Suppressor macrophage (primary cell): ENCODE data around the gene UBN2.
A peak's percentile ranks its signal among the peaks of the same experiment; 100 is the strongest.
"Not testable (repeated sequence)": the region's sequence is repeated elsewhere in the genome, so short reads cannot be mapped to it uniquely, and the experiment has no call there.

Source experiments
- DNase-seq, 4 experiments: peaks; one replicate each; pipeline ENCODE4 v3.0.0-alpha.2; 2020 to 2022

The UBN2 gene

GRCh38 chr7:139299296-139299695 lies 68.3 kb downstream of the UBN2 start:
- DNase-seq = no peak

DNA sequence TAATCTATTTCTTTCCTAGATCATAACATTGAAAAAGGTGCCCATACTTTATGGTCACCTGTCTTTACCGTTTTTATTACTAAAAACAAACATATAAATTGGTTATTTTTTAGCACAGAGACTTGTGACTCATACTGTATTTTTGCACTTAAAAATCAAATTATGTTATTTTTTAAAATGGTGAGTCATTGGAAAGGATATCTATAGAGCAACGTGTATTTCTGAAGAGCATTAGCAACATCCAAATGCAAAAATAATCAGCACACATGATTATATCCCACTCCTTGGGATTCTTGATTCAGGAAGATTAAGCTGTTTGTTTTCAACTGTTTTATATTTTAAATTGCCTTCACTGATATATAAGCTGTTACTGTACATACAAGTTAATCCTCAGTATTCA lies 69.4 kb downstream of the UBN2 start:
- no peak for DNase-seq

DNA sequence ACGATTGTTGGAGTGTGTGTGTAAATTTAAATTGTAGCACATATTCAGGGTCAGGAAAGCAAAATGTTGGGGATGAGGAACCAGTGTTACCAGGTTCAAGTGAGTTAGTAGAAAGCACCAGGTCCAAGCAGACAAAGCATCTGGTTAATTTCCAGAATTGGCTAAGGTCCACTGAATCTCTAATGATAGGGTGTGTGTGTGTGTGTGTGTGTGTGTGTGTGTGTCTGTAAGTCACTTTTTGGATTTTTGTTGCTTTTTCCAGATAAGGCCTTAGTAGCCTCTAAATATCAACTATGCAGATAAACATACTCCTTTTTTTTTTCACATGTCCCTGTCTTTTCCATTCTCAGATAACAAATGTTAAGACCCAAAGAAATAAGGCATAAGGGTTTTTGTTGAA lies 73.5 kb downstream of the UBN2 start:
- no peak for DNase-seq

GRCh38 chr7:139317939-139318505 lies 87.0 kb downstream of the UBN2 start:
- no peak for DNase-seq

DNA sequence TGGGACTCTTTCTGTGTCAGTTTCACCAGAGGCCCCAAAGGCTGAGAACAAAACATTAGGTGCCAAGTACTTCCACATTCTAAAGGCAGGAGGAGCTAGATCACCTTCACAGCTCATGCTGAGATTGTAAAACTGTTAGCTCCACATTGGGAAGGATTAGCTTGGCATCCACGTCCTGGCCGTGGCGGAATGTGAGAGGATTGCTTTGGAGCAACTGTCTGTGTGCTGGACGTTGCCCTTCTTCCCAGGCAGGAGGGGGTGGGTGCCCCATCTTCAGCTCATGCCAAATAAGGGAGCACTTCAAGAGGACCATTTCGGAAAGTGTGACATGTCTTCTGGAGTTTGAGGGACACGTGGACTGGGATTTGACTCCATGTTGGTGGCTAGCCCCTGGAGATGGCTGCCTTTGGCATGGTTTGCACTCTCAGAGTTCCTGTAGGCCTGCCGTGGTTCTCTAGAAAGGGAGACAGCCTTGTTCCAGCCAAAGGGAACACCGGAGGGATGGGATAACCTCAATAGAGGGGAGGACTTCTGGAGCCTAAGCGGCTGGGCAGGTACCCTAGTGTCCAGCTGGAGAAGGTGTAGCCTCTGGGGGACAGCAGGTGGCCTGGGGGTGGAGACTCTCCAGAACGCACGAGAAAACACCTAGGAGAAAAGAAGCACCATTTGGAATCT lies 90.2 kb downstream of the UBN2 start:
- DNase-seq = peak in 2 of 4 experiments; percentile 14 to 23

GRCh38 chr7:139324709-139325108 lies 93.7 kb downstream of the UBN2 start:
- not testable (repeated sequence) for DNase-seq

GRCh38 chr7:139328375-139328774 lies 97.3 kb downstream of the UBN2 start:
- no peak for DNase-seq

DNA sequence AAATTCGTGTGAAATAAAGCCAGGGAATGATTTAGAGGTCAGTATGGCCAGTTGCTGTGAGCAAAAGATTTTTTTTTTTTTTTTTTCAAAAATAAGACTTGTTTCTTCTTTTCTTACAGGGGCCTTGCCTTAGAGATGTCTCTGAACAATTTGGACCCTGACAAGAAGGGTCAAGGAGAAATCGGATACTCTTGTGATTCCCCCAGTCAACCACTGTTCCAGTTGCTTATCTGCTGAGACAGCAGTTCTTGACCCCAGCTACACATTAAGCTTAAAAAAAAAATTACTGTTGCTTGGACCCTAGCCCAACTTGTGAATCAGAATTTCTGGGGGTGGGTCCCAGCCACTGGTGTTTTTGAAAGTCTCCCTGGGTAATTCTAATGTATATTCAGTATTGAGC lies 98.1 kb downstream of the UBN2 start:
- no peak for DNase-seq

DNA sequence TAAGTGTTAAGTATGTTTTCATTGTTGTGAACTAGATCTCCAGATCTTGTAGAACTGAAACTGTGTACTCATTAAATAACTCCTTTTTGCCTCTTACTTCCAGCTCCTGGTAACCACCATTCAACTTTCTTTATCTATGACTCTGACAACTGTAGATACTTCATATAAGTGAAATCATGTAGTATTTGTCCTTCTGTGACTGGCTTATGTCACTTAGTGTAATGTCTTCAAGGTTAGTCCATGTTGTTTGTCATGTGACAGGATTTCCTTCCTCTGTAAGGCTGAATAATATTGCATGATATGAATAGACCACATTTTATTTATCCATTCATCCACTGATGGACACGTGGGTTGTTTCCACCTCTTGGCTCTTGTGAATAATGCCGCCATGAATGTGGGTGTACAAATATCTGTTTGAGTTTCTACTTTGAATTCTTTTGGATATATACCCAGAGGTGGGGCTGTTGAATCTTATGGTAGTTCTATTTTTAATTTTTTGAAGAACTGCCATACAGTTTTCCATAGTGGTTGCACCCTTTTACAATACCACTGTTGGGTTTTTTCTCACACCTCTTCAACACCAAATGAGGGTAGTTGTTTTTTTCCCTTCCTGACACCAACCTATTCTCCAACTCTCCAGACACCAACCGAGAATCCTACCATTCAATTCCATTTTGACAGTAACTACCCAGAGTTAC lies 99.4 kb downstream of the UBN2 start:
- DNase-seq = peak in 2 of 4 experiments; percentile 8 to 21

DNA sequence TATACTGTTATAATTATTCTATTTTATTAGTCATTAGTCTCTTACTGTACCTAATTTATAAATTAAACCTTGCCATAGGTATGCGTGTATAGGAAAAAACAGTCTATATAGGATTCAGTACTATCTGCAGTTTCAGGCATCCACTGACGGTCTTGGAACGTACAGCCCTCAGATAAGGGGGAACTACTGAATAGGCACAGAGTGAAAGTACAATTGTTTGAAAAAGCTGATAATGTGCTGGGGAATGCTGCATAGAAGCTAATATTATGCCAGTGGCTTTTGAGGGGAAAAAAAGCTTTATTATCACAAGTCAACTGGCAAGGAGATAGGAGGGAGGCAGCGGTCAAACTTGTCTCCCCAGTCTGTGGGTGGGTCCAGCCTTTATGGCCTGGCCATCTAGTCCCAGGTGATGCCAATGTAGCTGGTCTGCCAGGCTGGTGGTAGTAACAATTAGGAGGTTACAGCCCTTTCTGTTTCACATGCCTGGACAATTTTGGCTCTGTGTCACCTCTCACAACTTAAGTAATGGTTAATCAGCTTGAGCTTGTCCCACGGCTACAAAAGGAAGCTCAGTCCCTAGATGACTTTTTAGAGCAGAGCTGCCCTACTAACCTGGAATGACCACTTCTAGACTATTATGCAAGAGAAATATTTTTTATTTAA lies 101.8 kb downstream of the UBN2 start:
- no peak for DNase-seq

DNA sequence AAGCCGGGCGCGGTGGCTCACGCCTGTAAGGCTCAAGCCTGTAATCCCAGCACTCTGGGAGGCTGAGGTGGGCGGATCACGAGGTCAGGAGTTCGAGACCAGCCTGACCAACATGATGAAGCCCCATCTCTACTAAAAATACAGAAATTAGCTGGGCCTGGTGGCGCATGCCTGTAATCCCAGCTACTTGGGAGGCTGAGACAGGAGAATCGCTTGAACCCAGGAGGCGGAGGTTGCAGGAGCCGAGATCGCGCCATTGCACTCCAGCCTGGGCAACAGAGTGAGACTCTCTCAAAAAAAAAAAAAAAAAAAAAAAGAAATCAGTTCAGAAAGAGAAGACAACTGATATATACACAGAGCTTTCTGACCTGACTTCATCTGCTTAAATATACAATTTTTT lies 102.4 kb downstream of the UBN2 start:
- not testable (repeated sequence) for DNase-seq

DNA sequence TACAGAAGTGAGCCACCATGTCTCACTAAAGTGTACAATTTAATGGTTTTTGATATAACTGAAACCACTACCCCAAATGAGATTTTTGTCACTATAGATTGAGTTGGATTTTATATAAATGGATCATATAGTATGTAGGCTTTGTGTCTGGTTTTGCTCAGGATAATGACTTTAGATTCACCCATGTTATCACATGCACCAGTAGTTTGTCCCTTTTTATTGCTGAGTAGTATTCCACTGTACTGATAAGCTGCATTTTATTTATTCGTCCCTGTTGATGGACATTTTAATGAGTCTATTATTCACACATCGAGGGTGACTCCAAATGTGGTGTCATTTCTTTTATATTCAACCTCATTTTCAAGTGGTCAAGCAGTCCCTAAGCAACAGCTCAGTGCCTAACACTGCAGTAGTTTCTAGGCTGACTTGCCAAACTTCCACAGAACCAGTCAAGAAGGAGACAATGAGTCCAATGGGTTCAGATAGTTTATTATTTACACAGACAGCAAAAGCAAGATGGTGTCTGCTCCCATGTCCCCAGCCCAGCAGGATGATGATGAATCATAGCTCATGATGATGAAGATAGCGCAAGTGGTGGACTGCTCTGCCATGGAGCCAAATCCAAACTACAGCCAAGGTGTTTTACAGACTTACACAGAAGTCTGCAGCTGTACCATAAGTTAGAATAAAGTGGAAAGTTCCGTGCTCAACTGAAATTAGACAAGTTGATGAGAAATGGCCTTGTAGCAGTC lies 103.5 kb downstream of the UBN2 start:
- no peak for DNase-seq

DNA sequence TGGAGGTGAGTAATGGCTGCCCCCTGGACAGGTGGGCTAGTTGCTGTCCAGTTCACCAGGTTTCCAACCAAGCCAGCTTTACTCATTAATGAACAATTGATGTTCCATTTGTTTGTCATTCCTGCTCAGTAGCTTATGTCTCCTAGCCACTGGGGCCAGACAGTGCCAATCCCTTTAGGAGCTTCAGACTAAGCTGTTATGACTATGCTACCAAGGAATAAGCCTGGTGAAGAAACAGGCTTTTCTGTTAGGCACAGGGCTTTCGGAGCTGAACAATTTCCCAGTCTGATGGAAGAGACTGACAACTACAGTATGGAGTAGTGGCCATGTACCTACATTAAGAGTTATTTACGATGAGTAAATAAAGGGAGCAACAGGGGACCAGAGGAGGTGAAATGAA lies 108.0 kb downstream of the UBN2 start:
- no peak for DNase-seq

- DNase-seq = no peak
Observed at GRCh38 chr7:139339698-139340036, 108.6 kb downstream of the UBN2 start.

- peak; percentile 99 for DNase-seq
Observed at GRCh38 chr7:139340037-139340807, 109.2 kb downstream of the UBN2 start.

GRCh38 chr7:139340808-139341057 lies 109.7 kb downstream of the UBN2 start:
- DNase-seq = no peak

GRCh38 chr7:139341058-139341775 lies 110.2 kb downstream of the UBN2 start, which contains the start of gene FMC1:
FMC1 (plus strand) TSS chr7:139341337; CDS start chr7:139341385, 48 bp downstream.
- DNase-seq = peak; percentile 90 to 96 (median 94)

DNA sequence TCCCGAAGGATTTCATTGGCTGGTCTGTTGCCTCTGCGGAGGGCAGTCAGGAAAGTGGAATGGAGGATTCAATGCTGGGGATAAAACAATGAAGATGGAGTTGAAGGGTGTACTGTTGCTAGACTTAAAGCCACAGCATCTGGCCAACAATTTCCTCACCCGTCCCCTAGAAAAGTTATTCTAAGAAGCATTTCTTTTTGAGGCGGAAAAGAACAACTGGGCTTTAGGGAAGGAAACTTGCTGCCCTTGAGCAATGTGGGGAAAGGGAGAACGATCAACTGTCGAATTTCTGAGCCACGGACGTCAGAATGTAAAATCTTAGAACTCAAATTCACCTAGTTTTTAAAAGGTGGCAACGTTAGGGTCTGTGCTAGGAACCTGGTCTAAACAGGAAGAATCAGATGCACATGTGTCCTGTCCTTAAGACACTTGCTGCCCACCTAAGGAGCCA lies 110.8 kb downstream of the UBN2 start:
- DNase-seq = no peak

GRCh38 chr7:139345042-139345441 lies 114.0 kb downstream of the UBN2 start:
- peak in 2 of 4 experiments; percentile 61 to 68 for DNase-seq

DNA sequence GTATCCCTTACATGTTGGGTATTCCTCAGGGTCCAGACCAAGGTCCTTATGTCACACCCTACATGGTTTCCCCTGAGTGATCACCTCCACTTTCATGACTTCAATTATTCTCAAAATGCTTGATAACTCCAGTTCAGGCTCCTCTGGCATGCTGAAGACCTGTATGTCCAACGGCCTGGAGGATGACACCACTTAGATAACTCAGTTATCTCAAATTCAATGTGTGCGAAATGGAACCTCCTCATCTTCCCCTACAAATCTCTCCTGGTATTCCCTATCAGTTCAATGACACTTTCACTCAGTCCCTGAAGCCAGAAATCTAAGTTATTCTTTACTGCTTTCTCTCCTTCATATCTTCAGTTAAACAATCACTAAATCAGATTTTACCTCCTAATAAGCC lies 120.0 kb downstream of the UBN2 start:
- DNase-seq = no peak

- DNase-seq = no peak
Observed at GRCh38 chr7:139354729-139355128, 123.7 kb downstream of the UBN2 start.
